Measurements from ENCODE around the gene MEGF9.

MEGF9 gene

DNA sequence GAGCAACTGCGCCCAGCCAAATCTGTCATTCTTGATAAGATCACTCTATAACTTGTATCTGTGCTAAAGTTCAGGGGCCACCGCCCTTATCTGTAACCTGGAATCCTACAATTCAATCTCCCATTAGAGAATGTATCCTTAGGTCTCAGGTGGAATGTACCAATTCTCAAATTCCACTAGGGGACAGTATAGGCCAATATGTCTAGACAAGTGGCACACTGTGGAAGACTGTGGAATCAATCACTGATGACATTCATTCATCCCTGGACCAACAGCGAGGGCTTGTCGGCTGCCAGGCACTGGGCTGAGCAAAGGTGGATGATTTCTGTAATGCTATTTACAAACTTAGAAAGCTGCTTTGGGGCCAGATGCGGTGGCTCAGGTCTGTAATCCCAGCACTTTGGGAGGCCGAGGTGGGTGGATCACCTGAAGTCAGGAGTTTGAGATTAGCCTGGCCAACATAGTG lies 28.7 kb upstream of the MEGF9 start:
- H3K27me3 ChIP-seq (replicated peaks; ENCODE audit: control insufficient read depth, insufficient read depth, low read length), result no peaks in the 10 kb centered on the region
- TF ChIP-seq, protein P1, sequence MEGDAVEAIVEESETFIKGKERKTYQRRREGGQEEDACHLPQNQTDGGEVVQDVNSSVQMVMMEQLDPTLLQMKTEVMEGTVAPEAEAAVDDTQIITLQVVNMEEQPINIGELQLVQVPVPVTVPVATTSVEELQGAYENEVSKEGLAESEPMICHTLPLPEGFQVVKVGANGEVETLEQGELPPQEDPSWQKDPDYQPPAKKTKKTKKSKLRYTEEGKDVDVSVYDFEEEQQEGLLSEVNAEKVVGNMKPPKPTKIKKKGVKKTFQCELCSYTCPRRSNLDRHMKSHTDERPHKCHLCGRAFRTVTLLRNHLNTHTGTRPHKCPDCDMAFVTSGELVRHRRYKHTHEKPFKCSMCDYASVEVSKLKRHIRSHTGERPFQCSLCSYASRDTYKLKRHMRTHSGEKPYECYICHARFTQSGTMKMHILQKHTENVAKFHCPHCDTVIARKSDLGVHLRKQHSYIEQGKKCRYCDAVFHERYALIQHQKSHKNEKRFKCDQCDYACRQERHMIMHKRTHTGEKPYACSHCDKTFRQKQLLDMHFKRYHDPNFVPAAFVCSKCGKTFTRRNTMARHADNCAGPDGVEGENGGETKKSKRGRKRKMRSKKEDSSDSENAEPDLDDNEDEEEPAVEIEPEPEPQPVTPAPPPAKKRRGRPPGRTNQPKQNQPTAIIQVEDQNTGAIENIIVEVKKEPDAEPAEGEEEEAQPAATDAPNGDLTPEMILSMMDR (IDR thresholded peaks at IDR 0.05; ENCODE audit: insufficient read depth, low read length, poor library complexity, severe bottlenecking), result peak; percentile 89
- H3K36me3 ChIP-seq (ENCODE audit: control insufficient read depth, insufficient read depth, low read length), result no peaks in the 10 kb centered on the region
- DNase-seq (ENCODE audit: extremely low read depth, insufficient read length), result peak; percentile 38
- no peak overlapping the region for H3K4me3 ChIP-seq (replicated peaks; ENCODE audit: low read depth, low read length)

DNA sequence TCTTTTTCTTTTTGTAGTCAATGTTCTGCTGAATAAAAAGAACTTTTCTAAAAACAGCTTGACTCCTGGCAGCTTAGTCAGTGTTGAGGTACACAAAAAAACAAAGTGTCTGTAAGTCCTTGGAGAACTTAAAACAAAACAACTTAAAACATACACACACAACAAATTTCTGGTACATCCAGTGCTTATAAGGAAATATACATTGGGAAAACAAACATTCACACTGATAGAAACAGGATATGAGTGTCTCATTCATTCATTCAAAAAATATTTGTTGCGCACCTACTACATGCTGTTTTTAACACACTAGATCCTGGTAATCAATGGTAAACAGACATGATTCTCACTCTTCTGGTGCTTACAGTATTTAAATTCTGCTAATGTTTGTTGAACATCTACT lies 27.4 kb upstream of the MEGF9 start:
- no peak for DNase-seq (ENCODE audit: extremely low read depth, insufficient read length)
- H3K36me3 ChIP-seq (ENCODE audit: control insufficient read depth, insufficient read depth, low read length), result no peaks in the 10 kb centered on the region
- H3K4me3 ChIP-seq (replicated peaks; ENCODE audit: low read depth, low read length), result no peak overlapping the region
- TF ChIP-seq, protein P1 (IDR thresholded peaks at IDR 0.05; ENCODE audit: insufficient read depth, low read length, poor library complexity, severe bottlenecking), result no peak
- H3K27me3 ChIP-seq (replicated peaks; ENCODE audit: control insufficient read depth, insufficient read depth, low read length), result no peaks in the 10 kb centered on the region

DNA sequence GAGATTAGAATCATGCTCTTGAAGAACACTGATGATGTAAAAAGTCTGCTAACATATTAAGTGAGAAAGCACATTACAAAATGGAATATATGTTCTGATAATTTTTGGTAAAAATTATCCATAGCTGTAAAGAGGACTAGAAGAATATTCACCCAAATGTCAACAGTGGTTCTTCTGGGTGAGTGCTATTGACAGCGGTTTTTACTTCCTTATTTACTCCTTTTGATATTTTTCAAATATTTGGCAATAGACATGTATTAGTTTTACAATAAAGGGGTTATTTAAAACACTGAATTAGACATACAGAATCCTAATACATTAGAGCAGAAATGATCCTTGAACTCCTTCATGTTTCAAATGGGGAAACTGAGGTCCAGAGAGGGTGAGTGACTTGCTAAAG lies 26.9 kb upstream of the MEGF9 start:
- Histone ChIP-seq H3K36me3 (ENCODE audit: control insufficient read depth, insufficient read depth, low read length) (no peaks in the 10 kb centered on the region), H3K27me3 (replicated peaks; ENCODE audit: control insufficient read depth, insufficient read depth, low read length) (no peaks in the 10 kb centered on the region), H3K4me3 (replicated peaks; ENCODE audit: low read depth, low read length) (no peak overlapping the region)
- DNase-seq (ENCODE audit: extremely low read depth, insufficient read length), result no peak
- TF ChIP-seq, protein P1 (IDR thresholded peaks at IDR 0.05; ENCODE audit: insufficient read depth, low read length, poor library complexity, severe bottlenecking), result no peak

DNA sequence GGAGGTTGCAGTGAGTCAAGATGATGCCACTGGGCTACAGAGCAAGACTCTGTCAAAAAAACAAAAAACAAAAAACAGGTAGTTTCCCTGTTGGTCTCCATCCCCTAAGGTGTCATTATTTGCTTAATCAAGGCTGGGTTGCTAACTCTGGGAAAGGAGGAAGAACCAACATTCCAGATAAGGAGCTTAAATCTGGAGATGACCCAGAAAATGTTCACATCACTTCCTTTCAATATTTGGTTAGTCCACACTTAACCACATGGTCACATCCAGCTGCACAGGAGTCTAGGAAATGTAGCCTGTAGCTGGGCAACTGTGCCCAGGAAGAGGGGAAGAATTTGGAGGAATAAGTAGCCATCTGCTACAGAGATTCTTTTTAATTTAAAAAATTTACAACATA lies 25.9 kb upstream of the MEGF9 start:
- TF ChIP-seq, protein P1 (IDR thresholded peaks at IDR 0.05; ENCODE audit: insufficient read depth, low read length, poor library complexity, severe bottlenecking), result no peak
- Histone ChIP-seq H3K36me3 (ENCODE audit: control insufficient read depth, insufficient read depth, low read length) (no peaks in the 10 kb centered on the region), H3K27me3 (replicated peaks; ENCODE audit: control insufficient read depth, insufficient read depth, low read length) (no peaks in the 10 kb centered on the region), H3K4me3 (replicated peaks; ENCODE audit: low read depth, low read length) (no peak overlapping the region)
- no peak for DNase-seq (ENCODE audit: extremely low read depth, insufficient read length)

DNA sequence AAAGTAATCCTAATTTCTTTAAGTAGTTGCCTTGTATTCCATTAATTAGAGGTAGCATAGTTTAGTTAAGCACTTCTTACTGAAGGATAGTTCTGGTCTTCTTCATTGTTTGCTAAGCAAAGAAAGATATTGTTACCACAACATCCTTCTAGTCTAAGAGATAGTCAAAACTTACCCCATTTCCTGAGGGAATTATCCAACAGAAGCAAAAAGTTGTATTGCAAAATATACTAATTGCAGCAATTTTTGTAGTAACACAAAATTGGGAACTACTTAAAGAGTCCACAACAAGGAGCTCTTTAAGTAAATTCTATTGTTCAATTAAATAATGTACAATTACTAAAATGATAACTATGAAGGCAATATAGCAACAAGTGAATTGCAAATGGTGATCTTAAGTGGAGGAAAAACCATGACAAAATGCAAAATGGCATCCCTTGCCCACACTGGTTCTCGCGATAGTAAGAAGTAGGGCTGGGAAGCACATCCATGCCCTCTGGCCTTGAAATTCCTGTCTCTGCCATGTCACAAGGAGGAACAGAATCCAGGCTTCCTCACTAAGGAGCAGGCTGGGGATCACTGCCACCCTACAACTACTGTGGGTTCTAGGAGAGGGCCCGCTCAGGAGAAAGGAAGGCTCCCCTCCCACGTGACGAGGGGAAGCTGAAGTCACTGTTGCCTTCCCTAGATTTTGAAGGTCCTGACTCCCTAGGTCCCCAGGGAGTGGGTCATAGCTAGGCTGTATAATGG lies 23.3 kb upstream of the MEGF9 start:
- Histone ChIP-seq H3K36me3 (ENCODE audit: control insufficient read depth, insufficient read depth, low read length) (no peaks in the 10 kb centered on the region), H3K4me3 (replicated peaks; ENCODE audit: low read depth, low read length) (no peak overlapping the region), H3K27me3 (replicated peaks; ENCODE audit: control insufficient read depth, insufficient read depth, low read length) (no peaks in the 10 kb centered on the region)
- TF ChIP-seq, protein P1 (IDR thresholded peaks at IDR 0.05; ENCODE audit: insufficient read depth, low read length, poor library complexity, severe bottlenecking), result no peak
- no peak for DNase-seq (ENCODE audit: extremely low read depth, insufficient read length)
